Activated CD4-positive, alpha-beta T cell treated with anti-CD3 and anti-CD28 coated beads, Interleukin-2, amount 50 U/mL, for 1 hour (primary cell): ENCODE results near the gene CREB5.

ENCODE experiments used
- DNase-seq: peaks from one replicate; pipeline ENCODE4 v3.0.0-alpha.2; 2020

Gene CREB5

DNA sequence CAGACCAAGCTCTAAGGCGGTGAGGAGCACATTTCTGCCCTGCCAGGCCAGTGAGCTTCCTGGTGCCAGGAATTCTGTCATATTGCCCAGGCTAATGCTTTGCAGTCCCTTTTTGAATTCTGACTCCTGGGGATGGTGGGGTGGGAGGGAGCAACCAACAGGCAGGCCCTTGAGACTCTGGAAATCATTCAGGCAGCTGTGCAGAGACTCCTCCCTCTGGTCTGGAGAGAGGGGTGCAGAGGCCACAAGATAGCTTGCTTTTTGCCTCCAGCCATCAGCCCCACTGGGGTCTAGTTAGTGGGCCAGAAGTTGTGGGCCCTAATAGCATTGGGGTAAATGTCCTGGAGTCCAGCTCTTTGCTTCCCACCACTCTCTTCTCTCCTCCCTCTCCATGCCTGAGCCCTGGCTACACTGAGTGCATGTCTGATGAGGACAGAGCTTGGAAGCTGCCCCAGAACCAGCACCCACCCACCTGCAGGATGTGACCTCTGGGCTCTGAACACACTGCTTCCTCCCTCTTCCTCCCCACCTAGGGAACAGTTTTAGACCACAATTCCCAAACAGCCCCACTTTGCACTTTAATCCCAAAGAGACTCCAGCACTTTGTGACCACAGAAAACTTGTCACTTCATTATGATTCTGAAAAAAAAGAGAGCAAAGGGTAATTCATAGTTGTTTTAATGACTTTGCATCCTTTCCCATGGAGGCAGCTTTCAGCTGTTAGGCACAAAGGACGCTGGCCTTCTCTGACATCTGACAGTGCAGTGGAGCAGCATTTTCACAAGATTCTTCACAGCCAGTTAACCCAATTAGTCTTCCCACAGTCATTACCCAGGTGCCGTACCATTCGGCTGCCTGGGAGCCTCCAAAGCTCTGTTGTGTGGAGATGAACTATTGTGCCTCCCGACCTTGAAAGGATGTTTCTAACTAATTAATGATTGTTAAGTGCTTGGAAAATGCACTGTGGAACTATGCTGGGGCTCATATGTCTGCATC lies 283.3 kb downstream of the CREB5 start:
- no peak for DNase-seq

- no peak for DNase-seq
Observed at GRCh38 chr7:28697913-28698563, 285.7 kb downstream of the CREB5 start.

- no peak for DNase-seq
Observed at GRCh38 chr7:28698840-28699239, 286.5 kb downstream of the CREB5 start.

DNA sequence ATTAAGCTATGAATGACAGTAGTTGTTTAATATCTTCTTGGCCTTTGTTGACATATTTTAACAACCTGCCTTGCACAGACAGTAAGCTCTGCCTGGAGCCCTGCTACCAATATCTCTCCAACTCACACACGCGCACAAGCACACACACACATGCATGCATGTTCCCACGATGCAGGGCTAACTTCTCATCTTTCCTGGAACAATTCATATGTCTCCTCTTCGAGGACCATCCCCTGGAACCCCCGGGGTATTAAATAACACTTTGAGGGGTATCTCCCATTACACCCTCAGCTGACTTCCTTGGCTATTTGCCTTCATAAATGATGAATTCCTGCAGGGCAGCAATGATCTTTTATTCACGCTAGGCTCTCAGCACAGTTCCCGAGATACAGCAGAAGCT lies 287.8 kb downstream of the CREB5 start:
- DNase-seq: no peak

- no peak for DNase-seq
Observed at GRCh38 chr7:28700790-28701203, 288.5 kb downstream of the CREB5 start.

- no peak for DNase-seq
Observed at GRCh38 chr7:28701731-28702130, 289.4 kb downstream of the CREB5 start.

DNA sequence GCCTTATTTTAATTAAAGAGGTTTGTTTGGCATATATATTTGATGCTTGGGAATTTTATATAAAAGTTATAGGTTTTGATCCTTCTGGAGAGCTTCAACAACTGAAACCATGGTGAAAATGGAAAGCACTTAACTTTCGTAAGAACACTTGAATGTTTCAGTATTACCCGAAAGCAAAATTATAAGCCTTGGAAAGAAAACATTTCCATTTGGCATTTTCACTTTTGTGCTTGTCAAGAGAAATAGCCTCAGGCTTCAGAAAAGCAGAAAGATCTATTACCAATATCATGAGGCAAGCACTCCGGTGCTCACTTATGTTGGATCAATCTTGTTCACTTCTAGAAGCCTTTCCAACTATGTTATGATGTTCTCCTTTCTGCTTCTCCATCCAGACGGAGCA lies 289.9 kb downstream of the CREB5 start:
- no peak for DNase-seq

DNA sequence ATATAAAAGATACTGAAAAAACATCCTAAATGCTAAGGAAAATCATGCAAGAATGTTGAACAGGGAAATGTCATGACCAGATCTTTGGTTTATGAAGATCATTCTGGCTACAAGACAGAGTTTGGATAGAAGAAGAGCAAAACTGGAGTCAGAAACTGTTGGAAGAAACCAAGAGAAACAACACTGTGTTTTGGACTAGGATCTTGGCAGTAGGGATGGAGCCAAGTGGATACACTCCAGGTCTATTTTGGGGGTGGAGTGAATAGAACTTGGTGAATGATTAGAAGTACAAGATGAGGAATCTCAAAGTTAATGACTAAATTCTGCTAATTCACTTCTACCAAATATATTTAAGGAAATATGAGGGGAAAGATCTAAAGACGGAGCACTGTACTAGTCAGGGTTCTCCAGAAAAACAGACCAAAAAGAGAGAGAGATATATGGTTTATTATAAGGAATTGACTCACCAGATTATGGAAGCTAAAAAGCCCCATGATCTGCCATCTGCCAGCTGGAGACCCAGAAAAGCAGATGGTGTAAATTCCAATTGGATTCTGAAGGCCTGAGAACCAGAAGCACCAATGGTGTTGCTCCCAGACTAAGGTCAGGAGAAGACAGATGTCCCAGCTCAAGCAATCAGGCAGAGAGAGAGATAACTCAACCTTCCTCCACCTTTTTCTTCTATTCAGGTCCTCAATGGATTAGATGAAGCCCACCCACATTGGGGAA lies 290.9 kb downstream of the CREB5 start:
- DNase-seq: no peak

- no peak for DNase-seq
Observed at GRCh38 chr7:28704706-28705105, 292.4 kb downstream of the CREB5 start.

DNA sequence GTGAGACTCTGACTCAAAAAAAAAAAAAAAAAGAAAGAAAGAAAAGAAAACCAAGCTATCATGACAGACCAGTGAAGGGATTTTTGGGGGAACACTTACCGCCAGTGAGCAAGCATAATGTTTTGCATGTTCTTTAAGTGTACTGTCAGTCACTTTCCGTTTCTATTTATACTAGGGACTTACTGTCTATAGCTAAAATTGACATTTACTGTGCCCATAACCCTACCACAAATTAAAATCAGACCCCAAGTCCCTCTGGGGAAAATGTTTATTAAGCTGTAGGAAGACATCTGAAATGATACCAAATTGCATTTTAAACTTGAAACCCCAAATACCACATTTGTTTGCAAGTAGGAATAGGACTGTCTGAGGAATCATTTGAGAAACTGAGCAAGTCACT lies 293.0 kb downstream of the CREB5 start:
- no peak for DNase-seq

DNA sequence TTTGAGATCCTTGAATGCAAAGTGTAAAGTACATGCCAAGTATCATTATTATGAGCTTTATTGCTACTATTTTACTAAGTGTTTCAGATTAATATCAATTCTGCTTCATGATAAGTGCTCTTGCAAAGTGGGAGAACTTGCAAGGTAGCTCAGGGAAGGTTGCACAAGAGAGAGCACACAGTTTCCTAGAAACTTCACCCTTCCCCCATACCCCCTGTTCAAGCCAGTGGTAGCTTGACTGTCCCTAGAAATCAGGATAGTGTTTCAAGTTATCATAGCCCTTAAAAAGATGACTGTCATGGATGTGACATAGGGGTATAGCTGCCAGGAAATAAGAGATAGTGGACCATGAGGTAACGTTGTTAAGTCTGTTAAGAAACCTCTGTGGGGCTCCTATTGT lies 294.3 kb downstream of the CREB5 start:
- no peak for DNase-seq

DNA sequence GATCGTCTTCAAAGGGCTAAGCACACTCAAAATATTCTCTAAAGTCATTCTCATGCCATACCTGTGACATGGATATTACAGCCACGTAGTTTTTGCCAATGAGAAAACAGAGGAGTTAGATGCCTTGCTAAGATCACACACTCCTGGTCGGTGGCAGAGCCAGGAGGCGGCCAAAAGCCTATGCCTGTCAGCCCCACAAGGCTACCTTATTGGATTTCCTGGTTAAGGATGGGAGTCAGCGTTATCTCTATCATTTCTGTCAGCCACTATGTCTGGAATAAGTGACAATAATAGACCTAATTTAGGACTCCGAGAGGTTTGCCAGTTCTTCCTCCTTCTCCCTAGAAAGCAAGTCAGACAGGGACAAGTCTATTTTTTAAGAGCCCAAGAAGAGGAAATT lies 295.0 kb downstream of the CREB5 start:
- no peak for DNase-seq

DNA sequence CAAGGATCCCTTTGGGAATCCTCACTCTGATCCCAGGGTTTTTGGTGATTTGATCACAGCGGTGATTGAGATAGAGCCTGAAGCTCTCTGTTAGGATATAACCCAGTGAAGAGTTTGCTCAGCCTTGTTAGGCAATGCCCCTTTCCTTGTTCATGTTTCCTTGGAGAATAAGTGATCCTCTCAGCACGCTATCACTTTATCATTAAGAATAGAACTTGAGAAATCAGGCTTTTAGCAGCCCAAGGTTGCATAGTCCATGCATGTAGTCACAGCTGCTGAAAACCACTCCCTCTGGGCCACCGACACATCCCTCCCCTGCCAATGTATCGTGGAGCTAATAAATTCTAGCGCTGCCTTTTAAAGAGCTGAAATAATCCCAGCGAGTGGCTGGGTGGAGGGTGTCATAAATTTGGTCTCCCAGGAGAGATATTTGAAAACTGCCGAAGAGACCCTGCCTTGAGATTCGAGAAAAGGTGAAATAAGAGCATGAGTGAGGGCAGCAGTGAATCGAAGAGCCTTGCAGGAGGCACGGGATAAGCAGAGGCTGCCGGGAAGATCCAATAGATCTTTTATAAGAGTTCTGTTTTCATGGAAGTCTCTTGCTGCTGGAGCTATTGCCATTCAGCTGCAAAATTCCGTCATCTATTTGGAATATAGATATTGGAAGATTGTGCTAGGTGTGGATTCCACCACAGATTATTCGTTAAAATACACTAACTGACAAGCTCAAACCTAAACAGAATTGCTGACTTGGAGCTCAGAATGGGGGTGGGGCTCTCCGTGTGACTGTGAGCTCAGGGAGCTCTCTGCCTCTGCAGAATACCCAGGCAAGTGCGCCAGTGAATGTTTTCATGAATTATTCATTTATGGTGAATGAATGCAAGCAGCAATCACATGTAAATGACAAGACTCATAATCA lies 296.0 kb downstream of the CREB5 start:
- no peak for DNase-seq

DNA sequence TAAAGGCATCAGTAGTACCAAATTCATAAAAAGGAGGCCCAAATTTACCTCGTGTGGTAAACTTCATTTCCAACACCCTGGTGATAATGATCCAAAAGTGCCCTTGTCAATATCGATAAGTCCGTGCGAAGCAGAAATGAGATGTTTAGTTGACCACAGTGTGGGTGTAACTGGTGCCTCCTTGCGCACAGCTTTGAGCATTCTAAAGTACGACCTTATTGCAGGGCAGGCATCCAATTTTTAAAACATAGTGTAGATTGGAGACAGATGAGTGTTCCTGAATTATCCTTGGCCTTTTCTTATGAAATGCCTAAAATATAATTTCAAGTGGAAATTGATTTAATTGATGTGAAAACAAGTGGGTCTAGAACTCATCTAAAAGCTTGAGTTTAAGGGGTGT lies 297.4 kb downstream of the CREB5 start:
- DNase-seq: no peak

GRCh38 chr7:28711114-28711513 lies 298.8 kb downstream of the CREB5 start:
- DNase-seq: no peak

GRCh38 chr7:28714459-28715120 lies 302.3 kb downstream of the CREB5 start:
- no peak for DNase-seq

DNA sequence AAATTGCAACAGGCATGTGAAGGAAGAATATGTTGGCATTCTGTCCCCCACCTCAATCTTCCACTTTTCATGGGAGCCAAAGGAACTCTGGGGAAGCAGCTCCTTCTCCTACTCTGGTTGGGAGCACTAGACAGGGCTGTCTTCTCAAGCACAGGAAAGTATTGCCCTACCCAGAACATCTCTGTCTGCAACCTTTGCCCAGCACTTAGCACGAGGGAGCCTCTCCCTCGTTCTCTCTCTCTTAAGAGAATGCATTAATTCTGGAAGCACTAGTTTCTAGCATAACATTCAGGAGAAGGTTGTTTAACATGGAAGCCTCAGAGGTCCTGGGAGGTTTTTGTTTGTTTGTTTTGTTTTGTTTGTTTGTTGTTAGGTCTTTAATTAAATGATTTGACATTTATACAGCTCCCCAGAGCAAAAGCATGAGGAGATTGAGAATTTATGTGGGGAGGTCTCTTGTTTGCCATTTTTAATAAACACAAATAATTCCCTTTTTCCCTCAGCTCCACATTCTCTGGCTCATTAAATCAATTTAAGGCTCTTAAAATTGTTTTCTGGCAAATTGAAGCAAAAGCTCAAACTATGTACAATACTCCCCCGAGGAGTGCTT lies 305.2 kb downstream of the CREB5 start:
- DNase-seq: no peak

- DNase-seq: no peak
Observed at GRCh38 chr7:28718055-28718481, 305.8 kb downstream of the CREB5 start.

- DNase-seq: no peak
Observed at GRCh38 chr7:28718545-28718944, 306.2 kb downstream of the CREB5 start.

DNA sequence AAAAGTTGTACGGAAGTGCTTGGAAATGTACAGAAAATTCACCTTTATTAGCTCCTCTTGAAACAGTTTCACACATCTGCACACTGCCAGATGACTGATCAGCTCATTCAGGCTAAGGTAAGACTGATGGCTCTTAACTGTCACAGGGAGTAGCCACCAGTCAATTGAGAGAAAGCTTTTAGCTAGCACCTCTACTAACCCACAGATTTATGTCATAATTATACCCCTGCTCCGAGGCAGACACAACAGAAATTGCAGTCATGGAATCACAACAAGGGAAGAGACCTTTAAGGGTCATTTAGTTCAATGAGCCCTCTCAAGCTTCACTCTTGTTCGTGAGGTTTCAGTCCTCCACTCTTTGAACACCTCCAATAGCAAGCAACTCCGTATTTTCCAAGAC lies 310.4 kb downstream of the CREB5 start:
- no peak for DNase-seq

DNA sequence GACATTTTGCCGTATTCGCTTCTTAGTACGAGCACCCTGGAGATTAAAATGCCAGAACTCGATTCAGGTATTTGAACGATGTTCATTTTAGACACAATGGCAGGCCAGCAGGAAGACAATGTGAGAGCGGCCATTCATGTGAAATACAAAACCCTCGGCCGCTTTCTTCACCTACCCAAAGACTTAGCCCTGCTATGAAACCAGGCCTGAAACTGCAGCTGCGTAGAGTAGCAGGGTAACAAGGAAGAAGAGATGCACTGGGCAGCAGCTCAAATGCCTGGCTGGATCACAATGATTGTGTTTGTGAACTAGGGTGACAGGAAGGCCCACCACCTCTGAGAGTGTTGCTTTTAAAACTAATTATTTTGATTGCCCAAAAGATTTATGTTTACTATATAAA lies 311.0 kb downstream of the CREB5 start:
- DNase-seq: no peak
